Measurements from ENCODE around the gene EVI5.

The EVI5 gene

DNA sequence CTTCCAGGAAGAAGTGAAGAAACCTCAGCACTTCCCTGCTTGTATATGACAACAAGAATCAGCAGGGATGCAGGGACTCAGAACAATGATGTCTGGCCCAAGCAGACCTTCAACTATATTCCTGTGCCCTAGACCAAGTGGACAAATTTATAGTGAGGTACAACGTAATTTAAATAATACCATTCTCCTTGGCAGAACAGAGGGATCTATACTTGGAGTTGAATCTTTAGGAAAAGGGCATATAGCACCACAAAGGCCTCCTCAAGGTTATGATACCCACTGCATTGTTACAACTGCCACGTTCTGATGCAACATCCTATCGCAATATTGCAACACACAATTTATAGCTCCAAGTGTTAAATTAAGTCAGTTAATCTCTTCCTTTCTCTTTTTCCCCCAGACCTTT, 269.1 kb downstream of the EVI5 start:
- H3K36me3 ChIP-seq (ENCODE audit: insufficient read depth, low read length), result no peaks in the 10 kb centered on the region
- H3K9me3 ChIP-seq (ENCODE audit: low read length), result no peaks in the 10 kb centered on the region
- no peaks in the 10 kb centered on the region for H3K9me2 ChIP-seq (ENCODE audit: low read depth, low read length)
- H3K9ac ChIP-seq (ENCODE audit: low read length), result no peak overlapping the region
- no peaks in the 10 kb centered on the region for H3F3A ChIP-seq (ENCODE audit: insufficient read depth, low read length)
- H3K79me2 ChIP-seq (ENCODE audit: insufficient read depth, low read length), result no peaks in the 10 kb centered on the region
- no peak overlapping the region for H3K4me3 ChIP-seq (ENCODE audit: low read depth, low read length, poor library complexity, severe bottlenecking)
- H3K4me2 ChIP-seq (ENCODE audit: low read length), result no peak overlapping the region
- peaks cover 4% of the 10 kb centered on the region for H3K4me1 ChIP-seq (ENCODE audit: insufficient read depth, low read length, severe bottlenecking)
- no peaks in the 10 kb centered on the region for H3K27me3 ChIP-seq (ENCODE audit: insufficient read depth, low read length)
- H2AFZ ChIP-seq (ENCODE audit: low read length), result no peak overlapping the region
- no peak for TF ChIP-seq EZH2 (IDR thresholded peaks at IDR 0.05; ENCODE audit: borderline replicate concordance, low read length)
- TF ChIP-seq, protein P1, sequence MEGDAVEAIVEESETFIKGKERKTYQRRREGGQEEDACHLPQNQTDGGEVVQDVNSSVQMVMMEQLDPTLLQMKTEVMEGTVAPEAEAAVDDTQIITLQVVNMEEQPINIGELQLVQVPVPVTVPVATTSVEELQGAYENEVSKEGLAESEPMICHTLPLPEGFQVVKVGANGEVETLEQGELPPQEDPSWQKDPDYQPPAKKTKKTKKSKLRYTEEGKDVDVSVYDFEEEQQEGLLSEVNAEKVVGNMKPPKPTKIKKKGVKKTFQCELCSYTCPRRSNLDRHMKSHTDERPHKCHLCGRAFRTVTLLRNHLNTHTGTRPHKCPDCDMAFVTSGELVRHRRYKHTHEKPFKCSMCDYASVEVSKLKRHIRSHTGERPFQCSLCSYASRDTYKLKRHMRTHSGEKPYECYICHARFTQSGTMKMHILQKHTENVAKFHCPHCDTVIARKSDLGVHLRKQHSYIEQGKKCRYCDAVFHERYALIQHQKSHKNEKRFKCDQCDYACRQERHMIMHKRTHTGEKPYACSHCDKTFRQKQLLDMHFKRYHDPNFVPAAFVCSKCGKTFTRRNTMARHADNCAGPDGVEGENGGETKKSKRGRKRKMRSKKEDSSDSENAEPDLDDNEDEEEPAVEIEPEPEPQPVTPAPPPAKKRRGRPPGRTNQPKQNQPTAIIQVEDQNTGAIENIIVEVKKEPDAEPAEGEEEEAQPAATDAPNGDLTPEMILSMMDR (IDR thresholded peaks at IDR 0.05; ENCODE audit: low read length), result no peak
- H4K20me1 ChIP-seq (ENCODE audit: insufficient read depth, low read length), result no peaks in the 10 kb centered on the region
- H3K27ac ChIP-seq (ENCODE audit: low read depth, low read length, poor library complexity, severe bottlenecking), result no peak overlapping the region

DNA sequence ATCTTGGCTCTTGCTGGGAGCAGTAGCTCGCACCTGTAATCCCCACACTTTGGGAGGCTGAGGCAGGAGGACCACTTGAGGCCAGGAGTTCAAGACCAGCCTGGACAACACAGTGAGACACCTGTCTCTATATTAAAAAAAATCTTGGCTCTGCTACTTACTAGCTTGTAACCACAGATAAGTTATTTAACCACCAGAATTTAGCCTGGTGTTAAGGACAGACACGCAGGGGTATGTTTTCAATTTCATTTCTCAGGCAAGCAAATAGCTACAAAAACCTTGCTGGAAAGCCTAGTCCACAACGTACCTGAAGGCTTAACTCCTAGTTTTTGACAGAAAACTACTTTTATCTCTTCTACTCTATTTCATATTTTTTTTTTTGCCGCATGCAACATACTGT, 273.4 kb downstream of the EVI5 start:
- no peaks in the 10 kb centered on the region for H3K27me3 ChIP-seq (ENCODE audit: insufficient read depth, low read length)

DNA sequence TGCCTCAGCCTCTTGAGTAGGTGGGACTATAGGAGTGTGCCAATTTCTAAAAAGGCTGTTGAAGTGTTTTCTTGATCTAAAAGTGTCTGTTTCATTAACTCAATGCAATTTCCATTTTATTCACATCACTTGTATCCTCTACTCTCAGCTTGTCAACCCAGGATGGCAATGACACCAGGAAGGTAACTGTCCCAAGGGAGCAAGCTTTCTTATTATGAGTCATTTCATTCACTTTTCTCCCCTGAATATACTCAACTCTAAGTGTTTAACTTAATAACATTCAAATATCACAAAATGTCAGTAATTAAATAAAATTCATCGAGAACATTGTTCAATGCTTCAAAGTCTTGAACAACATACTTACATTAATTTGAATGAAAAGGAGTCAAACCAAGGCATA, 275.3 kb downstream of the EVI5 start:
- H3K27me3 ChIP-seq (ENCODE audit: insufficient read depth, low read length), result no peaks in the 10 kb centered on the region
- H3K79me2 ChIP-seq (ENCODE audit: insufficient read depth, low read length), result no peaks in the 10 kb centered on the region
- H3K9me2 ChIP-seq (ENCODE audit: low read depth, low read length), result no peaks in the 10 kb centered on the region
- no peaks in the 10 kb centered on the region for H3F3A ChIP-seq (ENCODE audit: insufficient read depth, low read length)
- no peaks in the 10 kb centered on the region for H4K20me1 ChIP-seq (ENCODE audit: insufficient read depth, low read length)
- no peak overlapping the region for H3K27ac ChIP-seq (ENCODE audit: low read depth, low read length, poor library complexity, severe bottlenecking)
- no peak overlapping the region for H3K4me2 ChIP-seq (ENCODE audit: low read length)
- no peaks in the 10 kb centered on the region for H3K9me3 ChIP-seq (ENCODE audit: low read length)
- TF ChIP-seq EZH2 (IDR thresholded peaks at IDR 0.05; ENCODE audit: borderline replicate concordance, low read length), result no peak
- TF ChIP-seq, protein P1 (IDR thresholded peaks at IDR 0.05; ENCODE audit: low read length), result no peak
- no peak overlapping the region for H3K9ac ChIP-seq (ENCODE audit: low read length)
- H3K4me3 ChIP-seq (ENCODE audit: low read depth, low read length, poor library complexity, severe bottlenecking), result no peak overlapping the region
- H3K4me1 ChIP-seq (ENCODE audit: insufficient read depth, low read length, severe bottlenecking), result peaks cover 9% of the 10 kb centered on the region
- H2AFZ ChIP-seq (ENCODE audit: low read length), result no peak overlapping the region
- no peaks in the 10 kb centered on the region for H3K36me3 ChIP-seq (ENCODE audit: insufficient read depth, low read length)

More for the DNA sequence above, 273.4 kb downstream of the EVI5 start:
- Histone ChIP-seq H3K4me2 (ENCODE audit: low read length) (no peak overlapping the region), H3K9me2 (ENCODE audit: low read depth, low read length) (no peaks in the 10 kb centered on the region), H3K9ac (ENCODE audit: low read length) (no peak overlapping the region), H3K27ac (ENCODE audit: low read depth, low read length, poor library complexity, severe bottlenecking) (no peak overlapping the region), H3K4me3 (ENCODE audit: low read depth, low read length, poor library complexity, severe bottlenecking) (no peak overlapping the region), H4K20me1 (ENCODE audit: insufficient read depth, low read length) (no peaks in the 10 kb centered on the region), H2AFZ (ENCODE audit: low read length) (no peak overlapping the region), H3K9me3 (ENCODE audit: low read length) (no peaks in the 10 kb centered on the region), H3F3A (ENCODE audit: insufficient read depth, low read length) (no peaks in the 10 kb centered on the region), H3K4me1 (ENCODE audit: insufficient read depth, low read length, severe bottlenecking) (no peaks in the 10 kb centered on the region), H3K36me3 (ENCODE audit: insufficient read depth, low read length) (no peaks in the 10 kb centered on the region), H3K79me2 (ENCODE audit: insufficient read depth, low read length) (no peaks in the 10 kb centered on the region)
- TF ChIP-seq EZH2 (IDR thresholded peaks at IDR 0.05; ENCODE audit: borderline replicate concordance, low read length), result no peak
- TF ChIP-seq, protein P1 (IDR thresholded peaks at IDR 0.05; ENCODE audit: low read length), result no peak

All from OCI-LY1 (cell line).